ENCODE results near the gene ITGAV. TPM values are rescaled to one million over a fixed set of nuclear protein-coding genes. Genes with fewer than 3 reads are reported as not detected.
A peak's percentile ranks its signal among the peaks of the same experiment; 100 is the strongest.

Gene ITGAV
- total RNA-seq, 1 donor from 2014 or later: 69.1 TPM

DNA sequence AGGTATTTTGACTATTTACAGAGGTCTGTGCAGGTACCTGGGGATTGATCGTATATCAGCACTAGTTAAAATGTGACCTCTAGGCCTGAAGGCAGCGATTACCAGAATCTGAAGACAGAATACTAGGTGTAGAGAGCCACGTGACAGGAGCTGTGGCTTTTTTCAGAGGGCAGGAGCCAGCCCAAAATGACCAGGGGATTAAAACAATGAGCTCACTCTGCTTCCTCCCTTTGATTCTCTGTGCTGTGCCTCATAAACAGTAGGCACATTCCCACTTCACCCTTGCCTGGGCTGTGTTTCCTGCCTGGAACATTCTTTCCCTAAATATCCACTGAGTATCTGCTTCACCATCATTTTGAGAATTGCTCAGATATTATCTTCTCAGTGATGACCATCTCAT is 15.2 kb downstream of the ITGAV start:
- H3K27ac Mint-ChIP-seq: peak overlapping the region; percentile 85
- TF ChIP-seq, protein P1, sequence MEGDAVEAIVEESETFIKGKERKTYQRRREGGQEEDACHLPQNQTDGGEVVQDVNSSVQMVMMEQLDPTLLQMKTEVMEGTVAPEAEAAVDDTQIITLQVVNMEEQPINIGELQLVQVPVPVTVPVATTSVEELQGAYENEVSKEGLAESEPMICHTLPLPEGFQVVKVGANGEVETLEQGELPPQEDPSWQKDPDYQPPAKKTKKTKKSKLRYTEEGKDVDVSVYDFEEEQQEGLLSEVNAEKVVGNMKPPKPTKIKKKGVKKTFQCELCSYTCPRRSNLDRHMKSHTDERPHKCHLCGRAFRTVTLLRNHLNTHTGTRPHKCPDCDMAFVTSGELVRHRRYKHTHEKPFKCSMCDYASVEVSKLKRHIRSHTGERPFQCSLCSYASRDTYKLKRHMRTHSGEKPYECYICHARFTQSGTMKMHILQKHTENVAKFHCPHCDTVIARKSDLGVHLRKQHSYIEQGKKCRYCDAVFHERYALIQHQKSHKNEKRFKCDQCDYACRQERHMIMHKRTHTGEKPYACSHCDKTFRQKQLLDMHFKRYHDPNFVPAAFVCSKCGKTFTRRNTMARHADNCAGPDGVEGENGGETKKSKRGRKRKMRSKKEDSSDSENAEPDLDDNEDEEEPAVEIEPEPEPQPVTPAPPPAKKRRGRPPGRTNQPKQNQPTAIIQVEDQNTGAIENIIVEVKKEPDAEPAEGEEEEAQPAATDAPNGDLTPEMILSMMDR (IDR thresholded peaks at IDR 0.05; ENCODE audit: unreplicated experiment): no peak
- peaks cover 17% of the 10 kb centered on the region for H3K4me1 Mint-ChIP-seq (ENCODE audit: low read depth)
- DNase-seq (ENCODE audit: low spot score, unreplicated experiment): no peak
- H3K27me3 Mint-ChIP-seq: no peaks in the 10 kb centered on the region
- H3K9me3 Mint-ChIP-seq (ENCODE audit: low read depth): no peaks in the 10 kb centered on the region
- H3K36me3 Mint-ChIP-seq (ENCODE audit: insufficient read depth): peaks cover 2% of the 10 kb centered on the region
- no peak overlapping the region for H3K4me3 Mint-ChIP-seq (ENCODE audit: low read depth)

DNA sequence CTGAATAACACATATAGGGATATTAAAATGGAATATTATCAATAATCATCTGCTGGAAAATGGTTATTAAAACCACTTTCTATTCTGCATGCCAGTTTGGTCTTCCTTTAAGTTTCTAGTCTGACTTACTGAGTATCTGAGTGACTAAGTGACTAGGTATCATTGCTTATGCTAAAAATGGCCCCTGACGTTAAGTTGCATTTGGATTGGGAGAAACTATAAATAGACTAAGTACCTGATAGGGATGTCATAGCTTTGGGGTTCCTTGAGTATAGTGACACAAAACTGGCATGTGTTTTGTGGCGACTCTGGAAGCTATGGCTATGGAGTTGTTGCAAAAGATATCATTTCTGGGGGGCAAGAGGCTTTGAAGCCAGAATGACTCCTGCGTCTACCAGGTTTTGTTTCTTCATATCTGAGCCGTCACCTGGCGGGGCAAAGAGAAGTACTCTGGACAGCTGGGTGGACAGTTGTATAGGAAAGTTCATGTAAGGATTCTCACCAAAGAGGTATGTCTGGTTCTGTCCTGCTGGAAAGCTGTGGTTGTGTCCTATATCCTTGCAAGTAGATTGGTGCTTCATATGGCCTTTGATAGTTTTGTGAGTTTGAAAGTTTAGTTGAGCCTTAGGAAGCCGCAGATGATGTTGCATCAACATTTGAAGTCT is 17.9 kb downstream of the ITGAV start:
- Mint-ChIP-seq H3K9me3 (ENCODE audit: low read depth) (no peaks in the 10 kb centered on the region), H3K36me3 (ENCODE audit: insufficient read depth) (peaks cover 2% of the 10 kb centered on the region), H3K4me3 (ENCODE audit: low read depth) (no peak overlapping the region), H3K27me3 (no peaks in the 10 kb centered on the region), H3K4me1 (ENCODE audit: low read depth) (peaks cover 21% of the 10 kb centered on the region), H3K27ac (no peak overlapping the region)
- DNase-seq (ENCODE audit: low spot score, unreplicated experiment): no peak
- TF ChIP-seq, protein P1 (IDR thresholded peaks at IDR 0.05; ENCODE audit: unreplicated experiment): no peak

DNA sequence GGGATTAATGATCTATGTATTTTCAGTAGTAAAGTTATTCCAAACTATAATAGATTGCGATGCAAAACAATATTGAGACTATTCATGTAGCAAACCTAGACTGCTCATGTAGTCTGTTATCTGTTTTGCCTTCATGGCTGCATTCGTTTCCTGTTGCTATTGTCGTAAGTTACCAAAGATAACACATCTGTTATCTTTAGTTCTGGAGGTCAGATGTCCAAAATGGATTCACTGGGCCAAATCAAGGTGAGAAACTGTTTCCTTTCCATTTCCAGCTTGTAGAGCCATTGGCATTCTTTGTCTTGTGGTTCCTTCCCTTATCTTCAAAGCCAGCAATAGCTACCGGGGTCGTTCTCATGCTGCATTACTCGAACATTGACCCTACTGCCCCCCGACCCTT is 20.9 kb downstream of the ITGAV start:
- no peak for DNase-seq (ENCODE audit: low spot score, unreplicated experiment)
- Mint-ChIP-seq H3K9me3 (ENCODE audit: low read depth) (no peaks in the 10 kb centered on the region), H3K27me3 (no peaks in the 10 kb centered on the region), H3K36me3 (ENCODE audit: insufficient read depth) (peaks cover 2% of the 10 kb centered on the region), H3K27ac (no peak overlapping the region), H3K4me3 (ENCODE audit: low read depth) (no peak overlapping the region), H3K4me1 (ENCODE audit: low read depth) (peaks cover 11% of the 10 kb centered on the region)
- TF ChIP-seq, protein P1 (IDR thresholded peaks at IDR 0.05; ENCODE audit: unreplicated experiment): no peak

DNA sequence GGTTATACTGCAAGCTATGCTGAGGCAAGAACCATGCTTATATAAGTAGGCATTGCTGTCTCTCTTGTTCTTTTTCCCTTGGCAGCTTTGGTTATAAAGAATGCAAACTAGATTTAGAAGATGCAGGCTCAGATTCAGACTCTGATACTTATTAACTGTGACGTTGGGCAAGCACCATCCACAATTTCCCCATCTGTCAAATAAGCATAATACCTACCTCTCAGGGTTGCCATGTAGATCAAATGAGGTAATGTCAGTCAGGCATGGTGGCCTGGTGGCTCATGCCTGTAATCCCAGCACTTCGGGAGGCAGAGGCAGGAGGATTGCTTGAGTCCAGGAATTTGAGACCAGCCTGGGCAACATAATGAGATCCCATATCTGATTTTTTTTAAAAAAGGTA is 21.7 kb downstream of the ITGAV start:
- Mint-ChIP-seq H3K27me3 (no peaks in the 10 kb centered on the region), H3K9me3 (ENCODE audit: low read depth) (no peaks in the 10 kb centered on the region), H3K4me3 (ENCODE audit: low read depth) (no peak overlapping the region), H3K4me1 (ENCODE audit: low read depth) (peaks cover 11% of the 10 kb centered on the region), H3K27ac (no peak overlapping the region), H3K36me3 (ENCODE audit: insufficient read depth) (peaks cover under 1% of the 10 kb centered on the region)
- TF ChIP-seq, protein P1 (IDR thresholded peaks at IDR 0.05; ENCODE audit: unreplicated experiment): no peak
- DNase-seq (ENCODE audit: low spot score, unreplicated experiment): no peak

DNA sequence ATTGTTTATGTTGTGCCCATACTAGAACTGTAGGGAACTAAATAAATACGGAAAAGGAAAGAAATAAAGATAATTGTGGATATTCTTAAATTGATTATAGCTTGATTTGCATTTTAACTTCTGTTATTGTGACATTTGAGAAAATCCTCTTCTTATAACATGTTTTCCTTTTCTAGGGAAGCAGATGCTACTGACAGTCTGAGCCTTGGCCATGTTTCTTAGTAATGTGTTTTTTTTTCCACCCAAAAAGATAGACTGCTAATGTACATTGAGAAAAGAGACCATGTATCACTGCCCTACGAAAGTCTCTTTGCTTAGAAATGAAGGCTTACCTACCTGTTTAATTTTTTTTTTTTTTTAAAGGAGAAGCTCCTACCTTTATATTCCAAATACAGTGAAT is 22.2 kb downstream of the ITGAV start:
- Mint-ChIP-seq H3K27ac (no peak overlapping the region), H3K36me3 (ENCODE audit: insufficient read depth) (no peaks in the 10 kb centered on the region), H3K27me3 (no peaks in the 10 kb centered on the region), H3K4me3 (ENCODE audit: low read depth) (no peak overlapping the region), H3K4me1 (ENCODE audit: low read depth) (peaks cover 11% of the 10 kb centered on the region), H3K9me3 (ENCODE audit: low read depth) (no peaks in the 10 kb centered on the region)
- no peak for DNase-seq (ENCODE audit: low spot score, unreplicated experiment)
- TF ChIP-seq, protein P1 (IDR thresholded peaks at IDR 0.05; ENCODE audit: unreplicated experiment): no peak

Data from progenitor cell of endocrine pancreas (in vitro differentiated cells).